ENCODE data around the gene ABITRAM. TPM values are rescaled to one million over a fixed set of nuclear protein-coding genes. Genes with fewer than 3 reads are reported as not detected.

The ABITRAM gene
- total RNA-seq, 4 donors from 2014 or later = 7.5 to 10.9 (median 8.1) TPM

DNA sequence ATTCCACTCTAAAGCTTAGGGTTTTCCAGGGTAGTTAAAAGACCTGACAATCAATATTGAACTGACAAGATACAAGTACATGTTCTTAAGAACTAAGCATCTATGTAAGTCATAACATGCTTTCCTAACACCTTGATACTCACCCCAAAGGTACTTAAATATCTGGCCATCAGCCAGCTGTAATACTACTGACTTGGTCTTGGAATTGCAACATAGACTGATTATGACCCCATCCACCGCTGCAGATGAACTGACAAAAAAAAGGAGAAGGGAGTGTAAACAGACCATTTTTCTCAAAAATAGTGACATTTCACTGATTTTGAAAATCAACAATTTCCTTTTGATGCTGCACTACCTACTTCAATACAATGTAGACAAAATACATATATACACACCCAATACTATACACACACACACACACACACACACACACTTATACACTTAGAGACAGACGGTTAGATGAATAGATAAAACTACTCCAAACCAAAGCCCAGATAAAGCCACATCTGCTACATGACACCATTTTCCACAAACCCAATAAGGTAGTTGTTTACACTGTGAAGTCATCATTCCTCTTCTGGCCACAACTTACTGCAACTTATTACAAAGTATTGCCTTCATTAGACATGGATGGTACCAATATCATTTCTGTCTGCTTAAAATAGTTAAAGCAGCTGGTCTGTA is 30.6 kb upstream of the ABITRAM start:
- intact Hi-C loops (cut with DNase I; ENCODE audit: low total_unique reads) (no loop called here), in situ Hi-C loops (cut with MboI; ENCODE audit: low sequenced_read_pairs in 4 of 4) (no loop called here)
- no peaks in the 10 kb centered on the region for H3K4me1 ChIP-seq
- H3K4me3 ChIP-seq = no peak overlapping the region
- H3K27ac ChIP-seq = no peak overlapping the region
- H3K9me3 ChIP-seq = no peaks in the 10 kb centered on the region
- ATAC-seq (no peak), DNase-seq (no peak)
- TF ChIP-seq, protein P1, sequence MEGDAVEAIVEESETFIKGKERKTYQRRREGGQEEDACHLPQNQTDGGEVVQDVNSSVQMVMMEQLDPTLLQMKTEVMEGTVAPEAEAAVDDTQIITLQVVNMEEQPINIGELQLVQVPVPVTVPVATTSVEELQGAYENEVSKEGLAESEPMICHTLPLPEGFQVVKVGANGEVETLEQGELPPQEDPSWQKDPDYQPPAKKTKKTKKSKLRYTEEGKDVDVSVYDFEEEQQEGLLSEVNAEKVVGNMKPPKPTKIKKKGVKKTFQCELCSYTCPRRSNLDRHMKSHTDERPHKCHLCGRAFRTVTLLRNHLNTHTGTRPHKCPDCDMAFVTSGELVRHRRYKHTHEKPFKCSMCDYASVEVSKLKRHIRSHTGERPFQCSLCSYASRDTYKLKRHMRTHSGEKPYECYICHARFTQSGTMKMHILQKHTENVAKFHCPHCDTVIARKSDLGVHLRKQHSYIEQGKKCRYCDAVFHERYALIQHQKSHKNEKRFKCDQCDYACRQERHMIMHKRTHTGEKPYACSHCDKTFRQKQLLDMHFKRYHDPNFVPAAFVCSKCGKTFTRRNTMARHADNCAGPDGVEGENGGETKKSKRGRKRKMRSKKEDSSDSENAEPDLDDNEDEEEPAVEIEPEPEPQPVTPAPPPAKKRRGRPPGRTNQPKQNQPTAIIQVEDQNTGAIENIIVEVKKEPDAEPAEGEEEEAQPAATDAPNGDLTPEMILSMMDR (IDR thresholded peaks at IDR 0.05 in 4 of 5, conservative IDR thresholded peaks at IDR 0.05 in 1 of 5) = no peak
- TF ChIP-seq POLR2A (IDR thresholded peaks at IDR 0.05) = no peak
- H3K27me3 ChIP-seq = no peaks in the 10 kb centered on the region
- peaks cover 4 to 76% of the 10 kb centered on the region in 2 donors for H3K36me3 ChIP-seq

DNA sequence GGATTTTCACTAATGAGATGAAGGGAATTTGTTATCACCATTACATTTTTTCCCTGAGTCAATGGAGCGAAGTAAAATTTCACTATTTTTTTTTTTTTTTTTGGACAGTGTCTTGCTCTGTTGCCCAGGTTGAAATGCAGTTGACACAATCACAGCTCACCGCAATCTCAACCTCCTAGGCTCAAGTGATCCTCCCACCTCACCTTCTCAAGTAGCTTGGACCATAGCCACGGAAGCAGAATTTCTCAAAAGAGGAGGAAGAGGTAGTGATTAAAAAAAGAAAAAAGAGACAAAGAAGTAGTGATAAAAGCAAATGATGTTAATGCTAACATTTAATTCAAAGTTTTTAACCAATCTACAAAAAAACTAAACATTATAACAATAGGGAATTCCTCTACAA is 30.0 kb upstream of the ABITRAM start:
- no peak for ATAC-seq

DNA sequence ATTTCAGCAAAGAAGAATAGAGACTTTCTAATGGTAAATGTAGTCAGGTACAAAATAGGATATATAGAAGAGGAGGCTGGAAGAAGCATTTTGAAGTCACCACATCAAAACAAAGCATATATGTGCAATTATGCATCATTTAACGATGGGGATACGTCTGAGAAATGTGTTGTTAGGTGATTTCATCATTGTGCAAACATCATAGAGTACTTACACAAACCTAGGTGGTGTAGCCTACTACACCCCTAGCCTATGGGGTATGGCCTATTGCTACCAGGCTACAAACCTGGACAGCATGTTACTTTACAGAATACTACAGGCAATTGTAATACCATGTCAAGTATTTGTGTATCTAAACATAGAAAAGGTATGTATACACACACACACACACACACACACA is 28.7 kb upstream of the ABITRAM start:
- H3K27me3 ChIP-seq = no peaks in the 10 kb centered on the region
- in situ Hi-C loops (cut with MboI; ENCODE audit: low sequenced_read_pairs in 4 of 4) (no loop called here), intact Hi-C loops (cut with DNase I; ENCODE audit: low total_unique reads) (no loop called here)
- no peaks in the 10 kb centered on the region for H3K4me1 ChIP-seq
- TF ChIP-seq, protein P1 (IDR thresholded peaks at IDR 0.05 in 4 of 5, conservative IDR thresholded peaks at IDR 0.05 in 1 of 5) = no peak
- TF ChIP-seq POLR2A (IDR thresholded peaks at IDR 0.05) = no peak
- ATAC-seq (no peak), DNase-seq (no peak)
- no peak overlapping the region for H3K4me3 ChIP-seq
- H3K36me3 ChIP-seq = peaks cover 4 to 84% of the 10 kb centered on the region in 2 donors
- H3K27ac ChIP-seq = no peak overlapping the region
- no peaks in the 10 kb centered on the region for H3K9me3 ChIP-seq

More for the DNA sequence above, 30.0 kb upstream of the ABITRAM start:
- in situ Hi-C loops (cut with MboI; ENCODE audit: low sequenced_read_pairs in 4 of 4) = no loop called here
- H3K36me3 ChIP-seq = peaks cover 4 to 76% of the 10 kb centered on the region in 2 donors
- H3K27ac ChIP-seq = no peak overlapping the region
- no peak for TF ChIP-seq POLR2A (IDR thresholded peaks at IDR 0.05)
- TF ChIP-seq, protein P1 (IDR thresholded peaks at IDR 0.05 in 4 of 5, conservative IDR thresholded peaks at IDR 0.05 in 1 of 5) = no peak
- intact Hi-C loops (cut with DNase I; ENCODE audit: low total_unique reads) = no loop called here
- no peaks in the 10 kb centered on the region for H3K4me1 ChIP-seq
- H3K9me3 ChIP-seq = no peaks in the 10 kb centered on the region
- no peak overlapping the region for H3K4me3 ChIP-seq
- H3K27me3 ChIP-seq = no peaks in the 10 kb centered on the region
- no peak for DNase-seq

DNA sequence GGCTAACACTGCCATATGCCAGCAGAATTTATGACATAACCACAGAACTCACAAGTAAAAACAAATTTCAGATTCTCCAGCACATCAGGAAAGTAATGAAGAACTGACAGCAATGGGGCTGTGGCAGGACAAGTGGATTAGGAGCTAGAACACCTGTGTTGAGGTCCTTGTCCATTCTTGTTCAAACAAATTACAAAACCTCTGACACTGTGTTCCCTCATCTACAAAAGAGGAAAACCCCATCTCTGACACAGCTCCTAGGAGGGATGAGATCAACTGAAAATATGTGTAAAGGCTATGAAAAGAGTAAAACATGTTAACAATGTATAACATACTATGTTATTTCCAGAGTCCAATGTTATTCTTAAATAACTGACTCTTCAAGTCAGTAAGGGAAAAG is 23.8 kb upstream of the ABITRAM start:
- H3K36me3 ChIP-seq = peaks cover 4 to 94% of the 10 kb centered on the region in 2 donors
- H3K27me3 ChIP-seq = no peaks in the 10 kb centered on the region
- H3K4me1 ChIP-seq = no peaks in the 10 kb centered on the region
- H3K9me3 ChIP-seq = no peaks in the 10 kb centered on the region
- TF ChIP-seq, protein P1 (IDR thresholded peaks at IDR 0.05 in 4 of 5, conservative IDR thresholded peaks at IDR 0.05 in 1 of 5) = no peak
- no peak for TF ChIP-seq POLR2A (IDR thresholded peaks at IDR 0.05)
- intact Hi-C loops (cut with DNase I; ENCODE audit: low total_unique reads) (no loop called here), in situ Hi-C loops (cut with MboI; ENCODE audit: low sequenced_read_pairs in 4 of 4) (no loop called here)
- DNase-seq (no peak), ATAC-seq (no peak)
- no peak overlapping the region for H3K4me3 ChIP-seq
- no peak overlapping the region for H3K27ac ChIP-seq

GRCh38 chr9:108910914-108911313 is 23.3 kb upstream of the ABITRAM start:
- intact Hi-C loops (cut with DNase I; ENCODE audit: low total_unique reads) = no loop called here

More at GRCh38 chr9:108910914-108911313, 23.3 kb upstream of the ABITRAM start:
- TF ChIP-seq, protein P1 (IDR thresholded peaks at IDR 0.05 in 4 of 5, conservative IDR thresholded peaks at IDR 0.05 in 1 of 5) = no peak
- TF ChIP-seq POLR2A (IDR thresholded peaks at IDR 0.05) = no peak
- in situ Hi-C loops (cut with MboI; ENCODE audit: low sequenced_read_pairs in 4 of 4) = no loop called here
- ATAC-seq (no peak), DNase-seq (no peak)
- Histone ChIP-seq H3K4me1 (no peaks in the 10 kb centered on the region), H3K27me3 (no peaks in the 10 kb centered on the region), H3K4me3 (no peak overlapping the region), H3K9me3 (no peaks in the 10 kb centered on the region), H3K27ac (no peak overlapping the region), H3K36me3 (peaks cover 4 to 94% of the 10 kb centered on the region in 2 donors)
